ENCODE data around the gene SFRP2. TPM values are rescaled to one million over a fixed set of nuclear protein-coding genes. Genes with fewer than 3 reads are reported as not detected.

Gene SFRP2
- total and polyA plus RNA-seq, 2 experiments from 2014 or later: 0.30 to 5.0 TPM

DNA sequence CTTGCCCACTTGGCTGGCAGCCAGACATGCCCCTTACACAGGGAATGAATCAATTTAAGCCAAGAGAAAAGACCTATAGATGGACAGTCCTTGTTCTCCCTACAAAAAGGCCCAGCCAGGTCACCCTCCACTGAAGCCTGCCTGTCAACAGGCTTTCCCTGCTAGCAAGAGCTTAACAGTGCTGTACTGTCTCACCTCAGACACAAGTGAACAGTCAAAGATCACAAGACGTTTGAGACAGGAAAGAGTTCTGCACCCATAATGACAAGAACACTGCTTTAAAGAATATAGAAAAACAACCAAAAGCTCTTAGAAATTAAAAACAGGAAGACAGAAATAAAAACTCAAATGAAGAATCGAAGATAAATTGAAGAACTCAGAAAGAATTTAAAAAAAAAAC is 33.7 kb downstream of the SFRP2 start:
- peak in 1 of 2 donors; percentile 28 for DNase-seq (ENCODE audit: low read depth in 1 of 2, low spot score in 1 of 2)
- H3K4me1 ChIP-seq (ENCODE audit: low read depth): no peaks in the 10 kb centered on the region
- H3K4me3 ChIP-seq: no peak overlapping the region
- H3K27me3 ChIP-seq: peaks cover 21% of the 10 kb centered on the region
- no peaks in the 10 kb centered on the region for H3K9me3 ChIP-seq (ENCODE audit: low read depth)
- TF ChIP-seq, protein P1, sequence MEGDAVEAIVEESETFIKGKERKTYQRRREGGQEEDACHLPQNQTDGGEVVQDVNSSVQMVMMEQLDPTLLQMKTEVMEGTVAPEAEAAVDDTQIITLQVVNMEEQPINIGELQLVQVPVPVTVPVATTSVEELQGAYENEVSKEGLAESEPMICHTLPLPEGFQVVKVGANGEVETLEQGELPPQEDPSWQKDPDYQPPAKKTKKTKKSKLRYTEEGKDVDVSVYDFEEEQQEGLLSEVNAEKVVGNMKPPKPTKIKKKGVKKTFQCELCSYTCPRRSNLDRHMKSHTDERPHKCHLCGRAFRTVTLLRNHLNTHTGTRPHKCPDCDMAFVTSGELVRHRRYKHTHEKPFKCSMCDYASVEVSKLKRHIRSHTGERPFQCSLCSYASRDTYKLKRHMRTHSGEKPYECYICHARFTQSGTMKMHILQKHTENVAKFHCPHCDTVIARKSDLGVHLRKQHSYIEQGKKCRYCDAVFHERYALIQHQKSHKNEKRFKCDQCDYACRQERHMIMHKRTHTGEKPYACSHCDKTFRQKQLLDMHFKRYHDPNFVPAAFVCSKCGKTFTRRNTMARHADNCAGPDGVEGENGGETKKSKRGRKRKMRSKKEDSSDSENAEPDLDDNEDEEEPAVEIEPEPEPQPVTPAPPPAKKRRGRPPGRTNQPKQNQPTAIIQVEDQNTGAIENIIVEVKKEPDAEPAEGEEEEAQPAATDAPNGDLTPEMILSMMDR (IDR thresholded peaks at IDR 0.05; ENCODE audit: low read depth, low read length): no peak
- no peak overlapping the region for H3K27ac ChIP-seq
- H3K36me3 ChIP-seq: no peaks in the 10 kb centered on the region

DNA sequence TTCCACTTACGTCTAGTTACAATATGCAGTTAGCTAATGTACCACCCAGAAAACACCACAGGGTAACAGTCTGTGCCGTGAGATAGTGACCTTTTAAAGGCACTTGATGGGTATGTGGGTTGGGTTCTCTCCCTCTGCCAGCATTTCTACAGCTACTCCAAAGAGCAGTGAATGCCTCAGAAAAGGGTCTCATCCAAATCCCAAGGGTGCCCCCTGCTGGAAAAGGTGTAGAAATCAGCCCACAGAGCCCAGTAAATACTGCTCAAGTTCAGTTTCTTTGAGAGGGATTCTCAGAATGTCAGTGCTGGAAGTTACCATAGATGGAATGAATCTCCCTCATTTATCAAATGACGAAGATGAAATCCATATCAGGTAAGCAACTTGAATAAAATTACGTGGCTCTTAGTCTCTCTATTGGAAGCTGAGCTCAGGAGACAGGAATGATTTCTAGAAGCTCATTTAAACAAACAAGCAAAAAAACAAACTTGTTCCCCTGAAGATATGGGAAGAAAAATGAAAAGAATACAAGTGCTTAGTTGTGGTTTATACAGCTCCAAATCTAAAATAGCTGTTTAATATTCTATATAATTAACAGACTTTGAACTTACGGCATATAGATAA is 38.6 kb downstream of the SFRP2 start:
- no peaks in the 10 kb centered on the region for H3K27me3 ChIP-seq
- DNase-seq (ENCODE audit: low read depth in 1 of 2, low spot score in 1 of 2): peak; percentile 86 to 87
- TF ChIP-seq, protein P1 (IDR thresholded peaks at IDR 0.05; ENCODE audit: low read depth, low read length): peak; percentile 76
- H3K9me3 ChIP-seq (ENCODE audit: low read depth): no peaks in the 10 kb centered on the region
- no peak overlapping the region for H3K27ac ChIP-seq
- H3K4me3 ChIP-seq: no peak overlapping the region
- no peaks in the 10 kb centered on the region for H3K36me3 ChIP-seq
- no peaks in the 10 kb centered on the region for H3K4me1 ChIP-seq (ENCODE audit: low read depth)

DNA sequence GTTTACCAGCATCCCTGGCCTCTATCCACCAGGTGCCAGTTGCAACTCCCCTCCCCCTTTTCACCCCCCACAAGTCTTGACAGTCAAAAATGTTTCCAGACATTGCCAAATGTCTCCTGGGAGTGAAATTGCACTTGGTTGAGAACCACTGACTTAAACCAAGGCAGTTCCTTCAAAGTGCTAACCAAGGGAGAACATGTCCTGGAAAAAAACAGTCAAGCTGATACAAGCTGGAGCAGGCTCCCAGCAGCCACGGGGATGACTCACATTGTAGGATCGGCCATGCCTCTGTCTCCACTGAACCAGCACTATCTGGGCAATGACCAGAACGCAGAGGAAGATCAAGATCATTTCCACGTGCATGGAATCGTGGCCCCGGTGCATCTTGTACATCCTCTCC is 40.5 kb downstream of the SFRP2 start:
- Histone ChIP-seq H3K4me1 (ENCODE audit: low read depth) (no peaks in the 10 kb centered on the region), H3K27me3 (no peaks in the 10 kb centered on the region), H3K36me3 (no peaks in the 10 kb centered on the region), H3K27ac (no peak overlapping the region), H3K4me3 (no peak overlapping the region), H3K9me3 (ENCODE audit: low read depth) (no peaks in the 10 kb centered on the region)
- TF ChIP-seq, protein P1 (IDR thresholded peaks at IDR 0.05; ENCODE audit: low read depth, low read length): no peak
- DNase-seq (ENCODE audit: low read depth in 1 of 2, low spot score in 1 of 2): peak in 1 of 2 donors; percentile 80

DNA sequence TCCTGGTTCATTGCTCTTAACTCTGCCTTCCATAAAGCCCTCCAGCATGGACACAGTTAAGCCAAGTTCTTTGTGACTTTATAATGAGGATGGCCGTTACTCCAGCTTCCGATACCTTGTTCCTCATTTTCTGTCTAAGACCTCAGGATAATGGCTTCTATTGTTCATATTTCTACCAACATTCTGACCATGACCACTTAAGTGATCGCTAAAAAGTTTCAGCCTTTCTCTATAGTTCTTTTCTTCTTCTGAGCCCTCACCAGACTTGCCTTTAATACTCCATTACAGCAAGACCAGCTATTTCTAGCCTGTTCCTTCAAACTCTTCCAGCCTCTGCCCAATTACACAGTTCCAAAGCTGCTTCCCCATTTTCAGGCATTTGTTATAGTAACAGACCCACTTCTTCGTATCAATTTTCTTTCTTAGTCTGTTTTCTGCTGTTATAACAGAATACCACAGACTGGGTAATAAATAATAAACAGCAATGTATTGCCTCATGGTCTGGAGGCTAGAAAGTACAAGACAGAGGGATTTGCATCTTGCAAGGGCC is 41.4 kb downstream of the SFRP2 start:
- TF ChIP-seq, protein P1 (IDR thresholded peaks at IDR 0.05; ENCODE audit: low read depth, low read length): no peak
- no peak overlapping the region for H3K27ac ChIP-seq
- H3K27me3 ChIP-seq: no peaks in the 10 kb centered on the region
- DNase-seq (ENCODE audit: low read depth in 1 of 2, low spot score in 1 of 2): no peak
- no peaks in the 10 kb centered on the region for H3K4me1 ChIP-seq (ENCODE audit: low read depth)
- no peak overlapping the region for H3K4me3 ChIP-seq
- no peaks in the 10 kb centered on the region for H3K36me3 ChIP-seq
- H3K9me3 ChIP-seq (ENCODE audit: low read depth): no peaks in the 10 kb centered on the region

DNA sequence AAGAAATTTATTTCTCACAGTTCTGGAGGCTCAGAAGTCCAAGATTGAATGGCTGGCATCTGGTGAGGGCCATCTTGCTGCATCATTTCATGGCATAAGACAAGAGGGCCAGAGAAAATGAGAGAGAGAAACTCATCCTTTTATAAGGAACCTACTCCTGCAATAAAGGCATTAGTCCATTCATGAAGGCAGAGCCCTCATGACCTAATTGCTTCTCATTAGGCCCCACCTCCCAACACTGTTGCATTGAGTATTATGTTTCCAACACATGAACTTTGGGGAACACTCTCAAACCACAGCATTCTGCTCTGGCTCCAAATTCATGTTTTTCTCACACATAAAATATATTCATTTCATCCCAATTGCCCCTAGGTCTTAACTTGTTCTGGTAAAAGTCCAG is 43.2 kb downstream of the SFRP2 start:
- TF ChIP-seq, protein P1 (IDR thresholded peaks at IDR 0.05; ENCODE audit: low read depth, low read length): no peak
- no peak for DNase-seq (ENCODE audit: low read depth in 1 of 2, low spot score in 1 of 2)
- Histone ChIP-seq H3K27ac (no peak overlapping the region), H3K9me3 (ENCODE audit: low read depth) (no peaks in the 10 kb centered on the region), H3K4me1 (ENCODE audit: low read depth) (no peaks in the 10 kb centered on the region), H3K36me3 (no peaks in the 10 kb centered on the region), H3K4me3 (no peak overlapping the region), H3K27me3 (no peaks in the 10 kb centered on the region)
